ENCODE data around the gene POLR1H.

Gene POLR1H

GRCh38 chr6:30075094-30075789 lies 14.2 kb downstream of the POLR1H start, which contains the start of gene RNF39:
Gene RNF39 (minus strand): TSS chr6:30075769. CDS start chr6:30075585, 184 bp downstream.
- Histone ChIP-seq H3K36me3 (ENCODE audit: control insufficient read depth in 1 of 2, insufficient read depth in 2 of 2, low read length in 2 of 2) (peaks cover 0 to under 1% of the 10 kb centered on the region in 2 donors), H3K9me3 (ENCODE audit: control insufficient read depth in 1 of 2, low read length in 2 of 2) (no peaks in the 10 kb centered on the region), H3K27ac (ENCODE audit: low read length) (no peak within 1 kb of the TSS), H3K4me3 (ENCODE audit: low read depth in 1 of 2, low read length in 2 of 2) (peak within 1 kb of the TSS; percentile 12 to 43), H3K4me1 (ENCODE audit: control insufficient read depth in 1 of 2, insufficient read depth in 2 of 2, low read length in 2 of 2) (peaks cover 0 to 28% of the 10 kb centered on the region in 2 donors), H3K27me3 (ENCODE audit: low read depth, low read length) (peaks cover 29% of the 10 kb centered on the region)

GRCh38 chr6:30075790-30076732 lies 15.0 kb downstream of the POLR1H start:
- peak overlapping the region in 1 of 2 donors; percentile 43 for H3K4me3 ChIP-seq (ENCODE audit: low read depth in 1 of 2, low read length in 2 of 2)
- no peaks in the 10 kb centered on the region for H3K36me3 ChIP-seq (ENCODE audit: control insufficient read depth in 1 of 2, insufficient read depth in 2 of 2, low read length in 2 of 2)
- H3K27me3 ChIP-seq (ENCODE audit: low read depth, low read length), result peaks cover 29% of the 10 kb centered on the region
- H3K27ac ChIP-seq (ENCODE audit: low read length), result no peak overlapping the region
- H3K4me1 ChIP-seq (ENCODE audit: control insufficient read depth in 1 of 2, insufficient read depth in 2 of 2, low read length in 2 of 2), result peaks cover 0 to 25% of the 10 kb centered on the region in 2 donors
- H3K9me3 ChIP-seq (ENCODE audit: control insufficient read depth in 1 of 2, low read length in 2 of 2), result no peaks in the 10 kb centered on the region

GRCh38 chr6:30077218-30077617 lies 16.2 kb downstream of the POLR1H start:
- H3K27ac ChIP-seq (ENCODE audit: low read length), result no peak overlapping the region
- no peaks in the 10 kb centered on the region for H3K9me3 ChIP-seq (ENCODE audit: control insufficient read depth in 1 of 2, low read length in 2 of 2)
- H3K36me3 ChIP-seq (ENCODE audit: control insufficient read depth in 1 of 2, insufficient read depth in 2 of 2, low read length in 2 of 2), result no peaks in the 10 kb centered on the region
- peaks cover 0 to 16% of the 10 kb centered on the region in 2 donors for H3K4me1 ChIP-seq (ENCODE audit: control insufficient read depth in 1 of 2, insufficient read depth in 2 of 2, low read length in 2 of 2)
- no peak overlapping the region for H3K4me3 ChIP-seq (ENCODE audit: low read depth in 1 of 2, low read length in 2 of 2)
- peaks cover 24% of the 10 kb centered on the region for H3K27me3 ChIP-seq (ENCODE audit: low read depth, low read length)

- H3K9me3 ChIP-seq (ENCODE audit: control insufficient read depth in 1 of 2, low read length in 2 of 2), result no peaks in the 10 kb centered on the region
- peaks cover 6% of the 10 kb centered on the region for H3K27me3 ChIP-seq (ENCODE audit: low read depth, low read length)
- H3K27ac ChIP-seq (ENCODE audit: low read length), result no peak overlapping the region
These were observed 26.8 kb downstream of the POLR1H start for GRCh38 chr6:30087876-30088275.

GRCh38 chr6:30091577-30092381 lies 30.7 kb downstream of the POLR1H start:
- no peaks in the 10 kb centered on the region for H3K4me1 ChIP-seq (ENCODE audit: control insufficient read depth in 1 of 2, insufficient read depth in 2 of 2, low read length in 2 of 2)
- H3K9me3 ChIP-seq (ENCODE audit: control insufficient read depth in 1 of 2, low read length in 2 of 2), result no peaks in the 10 kb centered on the region
- peaks cover 17% of the 10 kb centered on the region for H3K27me3 ChIP-seq (ENCODE audit: low read depth, low read length)
- H3K4me3 ChIP-seq (ENCODE audit: low read depth in 1 of 2, low read length in 2 of 2), result no peak overlapping the region
- peak overlapping the region; percentile 73 for H3K27ac ChIP-seq (ENCODE audit: low read length)
- H3K36me3 ChIP-seq (ENCODE audit: control insufficient read depth in 1 of 2, insufficient read depth in 2 of 2, low read length in 2 of 2), result no peaks in the 10 kb centered on the region

More at GRCh38 chr6:30087876-30088275, 26.8 kb downstream of the POLR1H start:
- Histone ChIP-seq H3K4me1 (ENCODE audit: control insufficient read depth in 1 of 2, insufficient read depth in 2 of 2, low read length in 2 of 2) (no peaks in the 10 kb centered on the region), H3K36me3 (ENCODE audit: control insufficient read depth in 1 of 2, insufficient read depth in 2 of 2, low read length in 2 of 2) (no peaks in the 10 kb centered on the region), H3K4me3 (ENCODE audit: low read depth in 1 of 2, low read length in 2 of 2) (no peak overlapping the region)

DNA sequence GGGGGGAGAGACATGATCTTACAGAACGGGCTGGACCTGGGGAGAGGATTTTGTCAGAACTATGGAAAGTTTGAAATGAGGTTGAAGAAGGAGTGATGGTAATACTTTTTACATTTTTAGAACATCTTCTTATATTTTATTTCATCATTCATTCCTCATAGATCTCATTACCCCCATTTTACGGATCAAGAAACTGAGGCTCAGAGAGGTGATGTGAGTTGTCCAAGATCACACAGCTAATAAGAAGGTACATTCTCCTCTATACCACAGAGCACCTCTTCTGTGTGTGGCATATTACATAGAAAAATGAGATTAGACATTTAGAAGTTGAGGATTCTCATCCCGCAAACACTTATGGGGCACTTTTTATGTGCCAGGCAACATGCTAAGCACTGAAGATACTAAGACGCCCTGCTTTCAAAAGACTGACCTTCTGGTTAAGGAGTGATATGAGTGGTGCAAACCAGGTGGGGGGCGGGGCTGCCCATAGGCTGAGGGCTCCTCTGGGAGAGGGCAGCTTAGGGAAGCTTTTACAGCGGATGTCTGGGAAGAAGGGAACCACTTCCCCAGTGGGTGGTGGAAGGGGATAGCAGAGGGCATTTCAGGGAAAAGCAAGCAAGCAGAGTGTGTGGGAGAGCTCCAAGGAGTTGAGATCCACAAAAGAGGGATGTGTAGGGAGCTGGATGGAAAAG lies 31.9 kb downstream of the POLR1H start:
- peaks cover 22% of the 10 kb centered on the region for H3K27me3 ChIP-seq (ENCODE audit: low read depth, low read length)
- H3K4me1 ChIP-seq (ENCODE audit: control insufficient read depth in 1 of 2, insufficient read depth in 2 of 2, low read length in 2 of 2), result no peaks in the 10 kb centered on the region
- no peak overlapping the region for H3K4me3 ChIP-seq (ENCODE audit: low read depth in 1 of 2, low read length in 2 of 2)
- H3K27ac ChIP-seq (ENCODE audit: low read length), result no peak overlapping the region
- no peaks in the 10 kb centered on the region for H3K36me3 ChIP-seq (ENCODE audit: control insufficient read depth in 1 of 2, insufficient read depth in 2 of 2, low read length in 2 of 2)
- H3K9me3 ChIP-seq (ENCODE audit: control insufficient read depth in 1 of 2, low read length in 2 of 2), result no peaks in the 10 kb centered on the region

- H3K4me1 ChIP-seq (ENCODE audit: control insufficient read depth in 1 of 2, insufficient read depth in 2 of 2, low read length in 2 of 2), result no peaks in the 10 kb centered on the region
- no peaks in the 10 kb centered on the region for H3K9me3 ChIP-seq (ENCODE audit: control insufficient read depth in 1 of 2, low read length in 2 of 2)
- H3K27me3 ChIP-seq (ENCODE audit: low read depth, low read length), result peaks cover 22% of the 10 kb centered on the region
- no peak overlapping the region for H3K27ac ChIP-seq (ENCODE audit: low read length)
- H3K4me3 ChIP-seq (ENCODE audit: low read depth in 1 of 2, low read length in 2 of 2), result no peak overlapping the region
- no peaks in the 10 kb centered on the region for H3K36me3 ChIP-seq (ENCODE audit: control insufficient read depth in 1 of 2, insufficient read depth in 2 of 2, low read length in 2 of 2)
These were observed 33.0 kb downstream of the POLR1H start for GRCh38 chr6:30093951-30094661.

DNA sequence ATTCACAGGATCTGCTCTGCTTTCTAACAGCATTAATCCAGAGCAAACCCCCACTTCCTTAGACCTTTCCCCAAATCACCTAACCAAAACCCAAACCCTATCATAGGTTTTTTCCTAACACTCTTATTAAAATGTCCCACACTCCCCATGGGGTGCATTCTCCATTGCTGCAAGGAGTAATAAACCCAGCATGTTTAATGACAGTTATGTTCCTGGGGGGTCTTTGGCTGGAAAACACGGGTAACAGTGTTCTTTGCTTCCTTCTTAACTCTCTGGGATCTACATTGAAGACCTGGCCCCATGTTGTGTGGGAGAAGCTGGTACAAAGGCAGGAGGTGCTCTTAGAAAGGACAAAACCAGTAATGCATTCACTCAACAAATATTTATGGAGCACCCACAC lies 35.8 kb downstream of the POLR1H start:
- Histone ChIP-seq H3K4me1 (ENCODE audit: control insufficient read depth in 1 of 2, insufficient read depth in 2 of 2, low read length in 2 of 2) (peaks cover 8 to 15% of the 10 kb centered on the region in 2 donors), H3K4me3 (ENCODE audit: low read depth in 1 of 2, low read length in 2 of 2) (no peak overlapping the region), H3K27me3 (ENCODE audit: low read depth, low read length) (peaks cover 27% of the 10 kb centered on the region), H3K27ac (ENCODE audit: low read length) (no peak overlapping the region), H3K36me3 (ENCODE audit: control insufficient read depth in 1 of 2, insufficient read depth in 2 of 2, low read length in 2 of 2) (no peaks in the 10 kb centered on the region), H3K9me3 (ENCODE audit: control insufficient read depth in 1 of 2, low read length in 2 of 2) (no peaks in the 10 kb centered on the region)

- H3K4me1 ChIP-seq (ENCODE audit: control insufficient read depth in 1 of 2, insufficient read depth in 2 of 2, low read length in 2 of 2), result peaks cover 12 to 26% of the 10 kb centered on the region in 2 donors
- H3K36me3 ChIP-seq (ENCODE audit: control insufficient read depth in 1 of 2, insufficient read depth in 2 of 2, low read length in 2 of 2), result no peaks in the 10 kb centered on the region
- H3K27ac ChIP-seq (ENCODE audit: low read length), result no peak overlapping the region
- no peaks in the 10 kb centered on the region for H3K9me3 ChIP-seq (ENCODE audit: control insufficient read depth in 1 of 2, low read length in 2 of 2)
- H3K27me3 ChIP-seq (ENCODE audit: low read depth, low read length), result peaks cover 24% of the 10 kb centered on the region
- H3K4me3 ChIP-seq (ENCODE audit: low read depth in 1 of 2, low read length in 2 of 2), result no peak overlapping the region
These were observed 37.1 kb downstream of the POLR1H start for GRCh38 chr6:30097902-30098768.

Measured in muscle layer of duodenum (tissue), 2 donors.